HUES48 (cell line): ENCODE measurements around the gene TREX2.

Experiments used
- H3K27ac ChIP-seq: one replicate; pipeline ENCODE4 v1.7.0; 2013; ENCODE audit warnings: low read depth, low read length, inconsistent platforms
- H3K27me3 ChIP-seq: 2 replicates; pipeline ENCODE4 v1.6.1; 2013; ENCODE audit warnings: mild to moderate bottlenecking, low read length; ENCODE audit not compliant: control insufficient read depth, insufficient read depth
- H3K36me3 ChIP-seq: 2 replicates; pipeline ENCODE4 v1.6.1; 2013; ENCODE audit warnings: low read length; ENCODE audit not compliant: control insufficient read depth, insufficient read depth
- H3K4me1 ChIP-seq: 2 replicates; pipeline ENCODE4 v1.6.1; 2013; ENCODE audit warnings: mild to moderate bottlenecking, low read length; ENCODE audit not compliant: control insufficient read depth, insufficient read depth
- H3K4me3 ChIP-seq: 2 replicates; pipeline ENCODE4 v1.5.1; 2013; ENCODE audit warnings: mild to moderate bottlenecking, low read depth, low read length
- H3K9ac ChIP-seq: 2 replicates; pipeline ENCODE4 v1.6.1; 2013; ENCODE audit warnings: mild to moderate bottlenecking, low read depth, low read length, moderate library complexity
- H3K9me3 ChIP-seq: 2 replicates; pipeline ENCODE4 v1.6.1; 2013; ENCODE audit warnings: low read length; ENCODE audit not compliant: control insufficient read depth, insufficient read depth

TREX2 gene

DNA sequence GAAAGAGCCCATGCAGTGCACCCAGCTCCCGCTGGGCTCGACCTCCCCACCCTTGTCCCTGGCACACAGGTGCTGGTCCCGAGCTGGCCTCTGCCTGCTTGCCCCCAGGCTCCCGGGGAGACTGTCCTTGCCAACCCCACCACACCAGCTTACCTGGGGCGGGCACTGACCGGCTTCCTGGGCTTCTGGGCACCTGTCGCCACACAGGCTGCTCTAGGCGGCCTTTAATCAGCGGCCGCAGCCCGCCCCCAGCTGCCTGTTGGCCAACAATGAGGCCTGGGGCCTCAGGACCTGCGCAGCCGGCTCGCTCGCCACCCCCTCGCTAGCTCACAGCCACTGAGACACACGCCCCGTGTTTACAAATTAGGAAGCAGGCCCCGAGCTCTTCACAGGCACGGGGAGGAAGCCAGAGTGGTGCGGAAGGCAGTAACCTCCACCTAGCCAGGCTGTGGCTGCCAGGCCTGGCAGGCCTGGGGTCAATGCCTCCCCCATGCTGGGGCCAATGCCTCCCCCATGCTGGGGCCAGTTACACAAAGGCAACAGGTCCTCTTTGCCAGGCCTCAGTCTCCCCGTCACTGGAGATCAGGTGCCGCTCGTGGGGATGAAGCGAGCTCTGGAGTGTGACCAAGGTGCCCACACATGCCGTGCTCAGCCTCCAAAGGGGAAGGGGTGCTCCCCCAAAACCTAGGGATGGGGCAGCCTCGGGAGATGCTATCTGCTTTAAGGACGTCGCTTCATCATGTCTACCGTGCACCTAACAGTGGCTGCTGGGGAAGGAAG lies at the start of gene TREX2:
Gene TREX2, minus strand, starts transcription at position 201 of the 780 bp plus-strand sequence. CDS start 626 bp downstream, outside the sequence.
- Histone ChIP-seq H3K9ac (no peak within 1 kb of the TSS), H3K27ac (no peak within 1 kb of the TSS), H3K9me3 (peaks cover 48% of the 10 kb centered on the region), H3K36me3 (no peaks in the 10 kb centered on the region), H3K4me1 (no peaks in the 10 kb centered on the region), H3K4me3 (no peak within 1 kb of the TSS), H3K27me3 (no peaks in the 10 kb centered on the region)

DNA sequence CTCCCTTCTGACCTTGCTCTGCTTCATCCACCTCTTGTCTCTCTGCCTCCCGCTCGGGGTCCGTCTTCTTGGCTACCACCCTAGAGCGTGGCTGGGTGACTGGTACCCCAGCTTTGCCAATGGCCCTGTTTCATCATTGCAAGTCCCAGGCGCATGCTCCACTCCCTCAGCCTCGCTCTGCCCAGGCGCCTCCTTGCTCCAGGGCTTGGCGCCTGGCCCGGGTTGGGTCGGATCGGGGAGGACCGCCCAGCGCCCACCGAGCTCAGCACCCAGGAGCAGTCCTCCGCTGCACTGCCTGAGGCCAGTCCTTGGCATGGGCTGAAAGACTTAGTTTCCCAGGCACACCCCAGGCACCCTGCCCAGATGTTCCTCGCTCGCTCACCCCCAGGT lies 49.5 kb upstream of the TREX2 start:
- Histone ChIP-seq H3K27me3 (no peaks in the 10 kb centered on the region), H3K4me3 (peak overlapping the region; percentile 51), H3K36me3 (no peaks in the 10 kb centered on the region), H3K27ac (no peak overlapping the region), H3K9me3 (peaks cover 30% of the 10 kb centered on the region), H3K9ac (no peak overlapping the region), H3K4me1 (no peaks in the 10 kb centered on the region)

DNA sequence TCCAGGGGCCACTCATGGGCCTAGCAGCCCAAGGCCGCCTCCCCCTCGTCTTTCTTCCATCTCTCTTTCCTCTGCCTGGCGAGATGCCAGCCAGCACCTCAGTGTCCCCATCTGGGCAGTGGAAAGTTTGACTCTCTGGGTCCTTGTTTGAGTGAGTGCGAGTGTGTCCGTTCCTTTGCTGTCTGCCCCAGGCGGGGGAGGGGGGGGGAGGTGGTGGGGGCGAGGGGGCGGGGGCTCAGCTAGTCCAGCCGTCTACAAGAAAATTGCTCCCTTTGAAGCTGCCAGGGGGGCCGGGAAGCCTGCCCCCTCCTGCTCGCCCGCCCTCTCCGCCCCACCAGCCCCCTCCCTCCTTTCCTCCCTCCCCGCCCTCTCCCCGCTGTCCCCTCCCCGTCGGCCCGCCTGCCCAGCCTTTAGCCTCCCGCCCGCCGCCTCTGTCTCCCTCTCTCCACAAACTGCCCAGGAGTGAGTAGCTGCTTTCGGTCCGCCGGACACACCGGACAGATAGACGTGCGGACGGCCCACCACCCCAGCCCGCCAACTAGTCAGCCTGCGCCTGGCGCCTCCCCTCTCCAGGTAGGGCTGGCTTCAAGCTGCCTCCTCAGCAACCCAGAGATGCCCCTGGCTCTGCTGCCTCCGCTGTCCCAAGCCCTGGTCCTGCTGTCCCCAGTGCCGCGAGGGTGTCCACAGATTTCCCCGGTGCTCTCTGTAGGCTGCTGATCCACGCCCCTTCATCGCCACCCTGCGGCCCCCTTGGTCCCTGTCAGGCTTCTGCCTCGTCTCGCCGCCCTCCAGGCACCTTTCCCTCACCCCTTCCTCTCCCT lies 48.9 kb upstream of the TREX2 start, which contains the start of gene BGN:
Gene BGN, plus strand, starts transcription at position 440 of the 821 bp plus-strand sequence. CDS start 9,652 bp downstream, outside the sequence.
- peaks cover 33% of the 10 kb centered on the region for H3K9me3 ChIP-seq
- H3K27ac ChIP-seq = no peak within 1 kb of the TSS
- no peaks in the 10 kb centered on the region for H3K27me3 ChIP-seq
- no peaks in the 10 kb centered on the region for H3K4me1 ChIP-seq
- H3K4me3 ChIP-seq = peak within 1 kb of the TSS; percentile 51
- H3K36me3 ChIP-seq = no peaks in the 10 kb centered on the region
- H3K9ac ChIP-seq = no peak within 1 kb of the TSS

DNA sequence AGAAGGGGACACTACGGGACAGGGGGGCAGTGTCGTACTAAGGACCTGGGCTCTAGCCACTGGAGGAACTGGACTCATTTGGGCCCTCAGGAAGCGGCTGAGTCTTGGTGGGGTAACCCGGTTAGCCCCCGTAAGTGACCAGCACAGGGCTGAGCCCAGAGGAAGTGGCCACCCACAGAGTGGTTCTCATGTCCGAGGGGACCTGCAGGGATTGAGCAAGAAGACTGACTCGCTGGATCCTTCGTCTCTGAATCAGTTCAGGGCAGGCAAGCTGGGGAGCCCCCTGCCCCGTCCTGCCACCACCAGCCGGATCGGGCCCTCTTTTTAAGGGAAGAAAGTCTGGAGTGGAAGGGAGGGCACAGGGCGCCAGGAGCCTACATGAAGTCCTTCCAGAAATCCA lies 48.2 kb upstream of the TREX2 start:
- Histone ChIP-seq H3K9ac (no peak overlapping the region), H3K4me1 (no peaks in the 10 kb centered on the region), H3K9me3 (peaks cover 35% of the 10 kb centered on the region), H3K4me3 (no peak overlapping the region), H3K36me3 (no peaks in the 10 kb centered on the region), H3K27me3 (no peaks in the 10 kb centered on the region), H3K27ac (no peak overlapping the region)

- Histone ChIP-seq H3K4me3 (no peak overlapping the region), H3K27me3 (no peaks in the 10 kb centered on the region), H3K27ac (no peak overlapping the region), H3K9me3 (peaks cover 27% of the 10 kb centered on the region), H3K36me3 (no peaks in the 10 kb centered on the region), H3K4me1 (no peaks in the 10 kb centered on the region), H3K9ac (no peak overlapping the region)
These were observed 47.2 kb upstream of the TREX2 start for GRCh38 chrX:153493085-153493484.

DNA sequence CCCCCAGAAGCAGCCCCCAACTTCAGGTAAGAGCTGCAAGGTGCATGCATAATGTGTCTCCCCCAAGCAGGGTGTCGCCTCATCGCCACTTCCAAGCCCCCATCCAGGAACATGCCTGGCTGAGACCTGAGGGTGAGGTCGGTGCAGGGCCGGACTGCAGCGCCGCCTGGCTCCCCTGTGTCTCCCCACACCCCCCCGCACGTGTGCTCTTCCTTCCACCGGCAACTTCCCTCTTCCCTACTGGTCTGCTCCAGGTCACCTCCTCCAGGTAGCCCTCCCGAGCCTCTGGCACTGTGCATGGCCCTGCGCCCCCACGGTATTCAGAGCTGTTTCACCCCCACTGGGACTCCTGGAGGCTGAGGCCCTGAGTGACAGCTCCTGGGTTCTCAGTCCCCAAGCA lies 46.7 kb upstream of the TREX2 start:
- no peaks in the 10 kb centered on the region for H3K36me3 ChIP-seq
- no peak overlapping the region for H3K4me3 ChIP-seq
- H3K9me3 ChIP-seq = peaks cover 24% of the 10 kb centered on the region
- H3K9ac ChIP-seq = no peak overlapping the region
- H3K27me3 ChIP-seq = no peaks in the 10 kb centered on the region
- H3K27ac ChIP-seq = no peak overlapping the region
- H3K4me1 ChIP-seq = no peaks in the 10 kb centered on the region

DNA sequence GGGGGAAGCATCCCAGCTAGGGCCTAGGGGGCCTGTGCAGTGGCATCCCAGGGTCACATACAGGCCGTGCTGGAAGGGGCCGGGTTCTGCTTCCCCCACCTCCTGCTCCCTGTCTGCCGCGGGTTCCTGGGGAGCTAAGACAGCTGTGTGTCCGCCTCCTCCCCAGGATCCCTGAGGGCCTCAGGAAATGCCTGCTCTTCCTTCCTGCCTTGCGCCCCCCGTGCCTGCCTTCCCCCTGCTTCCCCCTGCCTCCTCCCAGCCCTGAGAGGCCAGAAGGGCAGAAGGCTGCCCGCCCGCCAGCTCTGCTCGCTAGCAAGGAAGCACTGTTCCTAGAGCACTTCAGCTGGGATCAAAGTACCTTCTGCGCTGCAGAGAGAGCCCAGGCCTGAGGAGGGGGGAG lies 46.1 kb upstream of the TREX2 start:
- Histone ChIP-seq H3K36me3 (no peaks in the 10 kb centered on the region), H3K27ac (no peak overlapping the region), H3K27me3 (no peaks in the 10 kb centered on the region), H3K4me3 (no peak overlapping the region), H3K9ac (no peak overlapping the region), H3K4me1 (no peaks in the 10 kb centered on the region), H3K9me3 (peaks cover 24% of the 10 kb centered on the region)

DNA sequence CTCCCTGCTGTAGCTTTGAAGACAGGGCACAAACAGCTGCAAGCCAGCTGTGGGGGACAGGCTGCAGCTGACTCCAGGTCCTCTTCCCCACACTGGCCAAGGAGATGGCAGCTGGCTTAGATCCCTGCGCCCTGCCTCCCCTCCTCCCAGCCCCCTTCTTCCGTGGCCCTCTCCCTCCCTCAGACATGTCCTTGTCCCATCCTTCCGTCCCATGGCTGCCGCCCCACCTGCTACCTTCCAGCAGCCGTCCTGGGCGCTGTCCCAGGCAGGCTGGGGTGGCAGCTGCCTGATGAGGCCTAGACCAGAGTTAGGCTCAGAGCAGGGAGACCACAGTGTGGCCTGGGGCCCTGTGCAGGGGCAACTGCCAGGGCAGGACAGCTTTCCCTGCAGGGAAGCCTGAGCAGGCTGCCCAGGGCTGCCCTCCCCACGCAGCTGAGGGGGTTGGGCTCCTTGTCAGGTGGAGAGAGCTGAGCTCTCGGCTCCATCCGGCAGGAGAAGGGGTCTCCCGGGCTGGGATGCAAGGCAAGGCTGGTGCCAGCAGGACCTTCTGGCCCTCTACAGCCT lies 45.6 kb upstream of the TREX2 start:
- Histone ChIP-seq H3K27me3 (no peaks in the 10 kb centered on the region), H3K4me3 (no peak overlapping the region), H3K27ac (no peak overlapping the region), H3K9ac (no peak overlapping the region), H3K9me3 (peaks cover 26% of the 10 kb centered on the region), H3K4me1 (no peaks in the 10 kb centered on the region), H3K36me3 (no peaks in the 10 kb centered on the region)

DNA sequence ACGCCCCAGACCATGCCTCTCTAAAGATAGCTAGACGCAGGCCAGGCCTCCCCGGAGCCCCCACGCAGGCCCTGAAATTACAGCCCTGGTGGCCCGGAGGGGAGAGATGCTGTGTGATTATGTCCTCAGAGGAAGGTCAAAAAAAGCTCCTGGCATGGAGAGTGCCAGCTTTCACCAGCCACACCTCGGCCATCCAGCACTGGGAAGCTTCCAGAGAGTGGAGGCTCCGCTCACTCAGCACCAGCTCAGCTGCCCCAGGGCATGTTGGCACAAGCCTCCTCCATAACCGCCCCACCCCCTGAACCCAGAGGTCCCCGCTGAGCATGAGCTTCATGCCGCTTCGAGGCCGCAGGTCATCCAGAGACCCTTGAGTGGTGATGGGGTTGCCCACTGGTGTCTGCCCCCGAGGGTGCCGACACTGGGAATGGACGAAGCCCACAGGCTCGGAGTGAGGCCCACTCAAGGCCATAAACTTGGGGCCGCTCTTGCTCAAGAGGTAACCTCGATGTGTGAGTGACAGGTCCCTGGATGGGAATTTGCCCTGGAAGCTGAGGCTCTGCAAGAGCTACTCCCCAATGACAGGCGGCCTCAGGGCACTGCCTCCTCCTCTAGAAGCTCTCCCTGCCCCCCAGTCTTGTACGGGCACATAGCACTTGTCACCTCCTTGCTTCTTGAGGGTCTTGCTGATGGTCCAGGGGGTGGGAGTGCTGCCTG lies 44.5 kb upstream of the TREX2 start:
- Histone ChIP-seq H3K36me3 (no peaks in the 10 kb centered on the region), H3K27ac (no peak overlapping the region), H3K27me3 (no peaks in the 10 kb centered on the region), H3K9me3 (peaks cover 26% of the 10 kb centered on the region), H3K4me1 (no peaks in the 10 kb centered on the region), H3K9ac (no peak overlapping the region), H3K4me3 (no peak overlapping the region)

DNA sequence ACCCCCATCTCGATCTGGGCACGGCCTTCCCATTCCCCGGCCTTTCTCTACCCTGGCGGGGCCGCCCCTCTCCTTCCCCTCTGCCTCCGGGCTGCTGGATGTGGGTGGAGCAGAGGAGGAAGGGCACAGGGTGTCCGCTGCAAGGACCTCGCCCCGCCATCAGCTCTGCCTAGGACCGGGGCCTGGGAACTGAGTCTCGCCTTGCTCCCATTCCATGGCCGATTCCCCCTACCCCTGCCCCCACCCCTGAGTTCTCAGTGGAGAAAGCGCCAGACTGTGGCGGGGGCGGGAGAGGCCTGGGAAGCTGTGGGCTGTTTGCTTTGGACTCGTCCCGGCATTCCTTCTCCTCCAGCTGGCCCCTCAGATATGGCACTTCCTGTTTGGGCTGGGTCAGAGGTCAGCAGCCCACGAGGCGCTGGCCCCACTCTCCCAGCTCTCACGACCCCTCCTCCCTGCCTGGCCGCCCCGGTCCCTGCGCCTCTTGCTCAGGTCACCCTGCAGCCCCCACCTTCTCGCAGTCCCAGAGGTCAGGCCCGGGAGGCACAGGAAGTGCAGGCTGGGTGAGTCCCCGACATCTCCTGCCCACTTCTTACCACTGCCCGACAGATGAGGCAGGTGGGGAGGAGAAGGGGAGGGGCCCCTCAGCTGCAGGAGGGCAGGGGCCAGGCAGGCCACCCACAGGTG lies 42.5 kb upstream of the TREX2 start:
- H3K9me3 ChIP-seq = peaks cover 24% of the 10 kb centered on the region
- no peak overlapping the region for H3K27ac ChIP-seq
- no peak overlapping the region for H3K4me3 ChIP-seq
- H3K27me3 ChIP-seq = no peaks in the 10 kb centered on the region
- no peaks in the 10 kb centered on the region for H3K4me1 ChIP-seq
- H3K36me3 ChIP-seq = no peaks in the 10 kb centered on the region
- no peak overlapping the region for H3K9ac ChIP-seq
